ENCODE results near the gene MAGEA1.
"Not testable (repeated sequence)": the region's sequence is repeated elsewhere in the genome, so short reads cannot be mapped to it uniquely, and the experiment has no call there.

DNA sequence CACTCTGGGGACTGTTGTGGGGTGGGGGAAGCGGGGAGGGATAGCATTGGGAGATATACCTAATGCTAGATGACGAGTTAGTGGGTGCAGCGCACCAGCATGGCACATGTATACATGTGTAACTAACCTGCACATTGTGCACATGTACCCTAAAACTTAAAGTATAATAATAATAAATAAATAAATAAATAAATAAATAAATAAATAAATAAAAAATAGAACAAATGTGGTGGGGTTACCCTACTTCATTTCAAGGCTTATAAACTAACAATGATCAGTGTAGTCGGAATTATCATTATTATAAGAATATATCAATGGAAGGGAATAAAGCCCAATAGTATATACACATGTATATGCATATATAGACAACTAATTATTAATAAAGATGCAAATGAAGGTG lies 10.7 kb upstream of the MAGEA1 start:
- not testable (repeated sequence) for TF ChIP-seq POLR2A (IDR thresholded peaks at IDR 0.05)
- TF ChIP-seq, protein P1, sequence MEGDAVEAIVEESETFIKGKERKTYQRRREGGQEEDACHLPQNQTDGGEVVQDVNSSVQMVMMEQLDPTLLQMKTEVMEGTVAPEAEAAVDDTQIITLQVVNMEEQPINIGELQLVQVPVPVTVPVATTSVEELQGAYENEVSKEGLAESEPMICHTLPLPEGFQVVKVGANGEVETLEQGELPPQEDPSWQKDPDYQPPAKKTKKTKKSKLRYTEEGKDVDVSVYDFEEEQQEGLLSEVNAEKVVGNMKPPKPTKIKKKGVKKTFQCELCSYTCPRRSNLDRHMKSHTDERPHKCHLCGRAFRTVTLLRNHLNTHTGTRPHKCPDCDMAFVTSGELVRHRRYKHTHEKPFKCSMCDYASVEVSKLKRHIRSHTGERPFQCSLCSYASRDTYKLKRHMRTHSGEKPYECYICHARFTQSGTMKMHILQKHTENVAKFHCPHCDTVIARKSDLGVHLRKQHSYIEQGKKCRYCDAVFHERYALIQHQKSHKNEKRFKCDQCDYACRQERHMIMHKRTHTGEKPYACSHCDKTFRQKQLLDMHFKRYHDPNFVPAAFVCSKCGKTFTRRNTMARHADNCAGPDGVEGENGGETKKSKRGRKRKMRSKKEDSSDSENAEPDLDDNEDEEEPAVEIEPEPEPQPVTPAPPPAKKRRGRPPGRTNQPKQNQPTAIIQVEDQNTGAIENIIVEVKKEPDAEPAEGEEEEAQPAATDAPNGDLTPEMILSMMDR (IDR thresholded peaks at IDR 0.05 in 4 of 5, conservative IDR thresholded peaks at IDR 0.05 in 1 of 5) = not testable (repeated sequence)
